ENCODE data around the gene B4GALT6.

Gene B4GALT6

GRCh38 chr18:31658670-31659575, 25.5 kb downstream of the B4GALT6 start:
- no peak for DNase-seq (ENCODE audit: low read depth)

- no peak for DNase-seq (ENCODE audit: low read depth)
Measured at GRCh38 chr18:31657823-31658669, 26.3 kb downstream of the B4GALT6 start.

GRCh38 chr18:31656754-31657153, 27.6 kb downstream of the B4GALT6 start:
- no peak for DNase-seq (ENCODE audit: low read depth)

GRCh38 chr18:31655354-31655753, 29.0 kb downstream of the B4GALT6 start:
- DNase-seq (ENCODE audit: low read depth), result no peak

GRCh38 chr18:31652877-31653276, 31.5 kb downstream of the B4GALT6 start:
- no peak for DNase-seq (ENCODE audit: low read depth)

GRCh38 chr18:31652357-31652756, 32.0 kb downstream of the B4GALT6 start:
- no peak for DNase-seq (ENCODE audit: low read depth)

GRCh38 chr18:31651369-31651768, 33.0 kb downstream of the B4GALT6 start:
- no peak for DNase-seq (ENCODE audit: low read depth)

- DNase-seq (ENCODE audit: low read depth), result no peak
Measured at GRCh38 chr18:31649978-31650719, 34.2 kb downstream of the B4GALT6 start.

- DNase-seq (ENCODE audit: low read depth), result no peak
Measured at GRCh38 chr18:31649449-31649848, 34.9 kb downstream of the B4GALT6 start.

GRCh38 chr18:31648966-31649429, 35.4 kb downstream of the B4GALT6 start:
- DNase-seq (ENCODE audit: low read depth), result no peak

GRCh38 chr18:31648458-31648857, 35.9 kb downstream of the B4GALT6 start:
- DNase-seq (ENCODE audit: low read depth), result no peak

- no peak for DNase-seq (ENCODE audit: low read depth)
Measured at GRCh38 chr18:31647127-31647753, 37.1 kb downstream of the B4GALT6 start.

GRCh38 chr18:31646332-31647126, 37.9 kb downstream of the B4GALT6 start:
- no peak for DNase-seq (ENCODE audit: low read depth)

GRCh38 chr18:31645411-31645810, 39.0 kb downstream of the B4GALT6 start:
- DNase-seq (ENCODE audit: low read depth), result no peak

GRCh38 chr18:31643003-31643402, 41.4 kb downstream of the B4GALT6 start:
- DNase-seq (ENCODE audit: low read depth), result no peak

GRCh38 chr18:31637445-31637844, 46.9 kb downstream of the B4GALT6 start:
- DNase-seq (ENCODE audit: low read depth), result no peak

GRCh38 chr18:31636387-31636786, 48.0 kb downstream of the B4GALT6 start:
- DNase-seq (ENCODE audit: low read depth), result no peak

- no peak for DNase-seq (ENCODE audit: low read depth)
Measured at GRCh38 chr18:31634331-31634713, 50.1 kb downstream of the B4GALT6 start.

- no peak for DNase-seq (ENCODE audit: low read depth)
Measured at GRCh38 chr18:31633392-31634330, 50.7 kb downstream of the B4GALT6 start.

- DNase-seq (ENCODE audit: low read depth), result no peak
Measured at GRCh38 chr18:31632356-31632755, 52.0 kb downstream of the B4GALT6 start.

Data from HS-27A (cell line).